Activated T-helper 1 cell treated with Interleukin-2 at 50 U/mL for 16 hours (primary cell): Measurements from ENCODE around the gene CA12.

Experiments used
- DNase-seq: peaks from one replicate; pipeline ENCODE4 v3.0.0-alpha.2; 2020; ENCODE audit warnings: low read depth

Gene CA12

DNA sequence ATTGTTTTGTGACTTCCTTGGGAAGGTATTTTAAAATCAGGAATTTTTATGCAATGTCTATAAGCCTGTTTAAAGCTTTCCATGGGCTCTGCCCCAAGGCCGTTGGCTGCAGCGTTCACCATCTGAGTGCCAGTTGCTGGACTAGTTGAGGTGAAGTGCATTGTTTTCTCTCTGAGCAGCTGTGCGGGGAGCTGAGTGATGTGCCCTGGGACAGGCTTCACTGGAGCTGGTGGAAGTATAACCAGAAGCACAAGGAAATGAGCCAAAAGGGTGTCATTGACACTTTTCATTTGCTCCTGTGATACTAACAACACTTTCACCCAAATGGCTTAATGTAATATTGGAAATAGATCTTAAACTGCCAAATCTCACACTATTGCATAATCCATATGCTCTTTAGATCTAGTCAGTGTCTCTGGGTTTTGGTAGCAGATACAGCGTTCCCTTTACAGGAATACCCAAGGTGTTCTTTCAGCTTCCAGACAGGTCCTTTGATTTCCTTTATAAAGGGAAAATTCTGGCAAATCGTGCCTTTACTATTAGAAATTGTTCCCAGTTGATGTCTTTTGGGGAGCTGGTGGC, 75.1 kb downstream of the CA12 start:
- DNase-seq = no peak

DNA sequence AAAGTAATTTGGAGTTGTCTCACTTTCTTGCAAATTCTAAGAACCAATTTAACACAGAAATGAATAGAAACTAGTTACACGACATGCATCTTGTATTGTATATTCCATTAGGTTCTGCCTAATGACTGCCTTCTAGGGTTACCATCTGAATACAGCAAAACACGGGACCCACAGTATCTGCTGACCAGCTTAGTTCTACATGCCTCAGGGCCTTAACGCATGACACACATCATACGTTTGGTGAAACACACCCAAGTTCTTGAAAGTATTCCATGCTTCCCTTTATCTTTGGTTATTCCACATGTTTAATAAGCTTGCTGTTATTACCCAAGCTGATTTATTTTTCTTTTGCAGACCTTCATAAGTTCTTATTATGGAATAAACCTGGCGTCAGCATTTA, 76.4 kb downstream of the CA12 start:
- no peak for DNase-seq

DNA sequence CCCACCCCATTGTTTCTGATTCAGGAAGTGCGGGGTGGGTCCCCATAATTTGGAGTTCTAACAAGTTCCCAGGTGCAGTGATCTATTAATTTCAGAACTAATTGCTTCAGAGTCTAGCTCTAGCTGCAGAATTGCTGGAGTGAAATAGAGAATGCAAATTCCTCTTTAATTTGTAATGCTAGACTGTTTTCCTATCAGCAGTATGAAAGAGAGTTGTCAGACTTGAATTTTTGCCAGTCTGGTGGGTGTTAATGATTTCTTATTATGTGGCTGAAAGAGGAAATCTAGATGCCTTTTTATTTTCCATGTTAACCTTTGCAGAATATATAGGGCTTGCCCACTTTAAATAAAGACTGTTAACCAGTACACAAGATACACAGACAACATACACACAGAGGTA, 80.6 kb downstream of the CA12 start:
- no peak for DNase-seq

DNA sequence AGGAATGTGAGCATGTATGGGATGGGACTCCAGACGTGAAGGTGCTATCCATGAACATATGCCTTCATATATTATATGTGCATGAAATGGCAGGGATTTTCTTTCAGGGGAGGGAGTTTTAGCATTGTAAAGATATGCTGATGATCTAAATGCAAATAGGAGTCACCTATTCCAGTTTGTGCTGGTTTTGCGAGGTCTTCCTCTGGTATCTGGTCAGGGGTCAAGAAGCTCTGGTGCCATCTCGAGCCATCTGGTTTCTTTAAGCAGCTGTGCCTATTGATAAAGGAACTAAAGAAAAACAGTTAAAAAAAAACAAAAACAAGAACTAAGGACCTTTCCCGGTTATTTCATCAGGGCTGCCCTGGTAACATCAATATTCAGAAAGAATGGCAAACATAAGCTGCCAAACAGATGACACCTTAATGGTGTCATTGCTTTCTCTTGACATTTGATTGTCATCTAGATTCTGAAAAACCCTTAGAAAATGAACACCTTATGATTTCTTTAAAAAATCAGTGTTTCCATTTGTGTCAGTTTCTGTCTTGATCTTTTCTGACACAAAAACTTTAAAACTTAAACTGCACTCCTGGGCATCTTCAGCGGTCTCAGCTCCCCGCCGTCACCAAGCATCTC, 81.6 kb downstream of the CA12 start:
- no peak for DNase-seq

DNA sequence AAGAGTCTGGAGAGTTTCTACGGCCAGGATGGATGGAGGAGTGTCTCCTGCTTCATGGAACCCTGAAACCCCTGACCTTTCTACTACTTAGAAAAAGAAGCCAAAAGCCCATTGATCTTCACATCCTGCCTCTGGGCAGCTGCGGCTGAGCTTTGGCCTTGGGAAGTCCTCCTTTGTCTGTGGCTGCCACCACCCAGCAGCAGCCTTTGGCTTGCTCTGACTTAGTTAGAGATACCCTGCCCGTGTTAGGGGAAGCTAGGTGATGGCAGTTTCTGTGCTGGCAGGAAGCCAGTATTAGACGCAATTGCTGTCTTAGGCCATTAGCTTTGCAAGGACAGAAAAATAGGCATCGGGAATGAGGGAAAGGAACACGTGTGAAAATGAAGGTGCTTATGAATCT, 85.5 kb downstream of the CA12 start:
- no peak for DNase-seq

DNA sequence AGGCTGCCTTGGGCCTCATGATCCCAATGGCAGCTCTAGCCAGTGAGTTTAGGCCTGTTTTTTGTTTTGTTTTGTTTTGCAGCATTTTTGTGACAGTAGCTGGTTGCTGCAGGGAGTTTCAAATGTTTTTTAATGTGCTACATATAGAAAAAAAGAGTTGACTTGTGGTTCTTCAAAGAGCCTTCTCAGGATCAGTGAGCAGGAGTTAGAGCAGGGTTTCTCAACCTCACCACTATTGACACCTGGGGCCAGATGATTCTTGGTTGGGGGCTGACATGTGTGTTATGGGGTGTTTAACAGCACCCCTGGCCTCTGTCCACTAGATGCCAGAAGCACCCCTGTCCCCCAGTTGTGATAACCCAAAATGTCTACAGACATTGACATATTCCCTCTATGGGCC, 86.3 kb downstream of the CA12 start:
- no peak for DNase-seq

DNA sequence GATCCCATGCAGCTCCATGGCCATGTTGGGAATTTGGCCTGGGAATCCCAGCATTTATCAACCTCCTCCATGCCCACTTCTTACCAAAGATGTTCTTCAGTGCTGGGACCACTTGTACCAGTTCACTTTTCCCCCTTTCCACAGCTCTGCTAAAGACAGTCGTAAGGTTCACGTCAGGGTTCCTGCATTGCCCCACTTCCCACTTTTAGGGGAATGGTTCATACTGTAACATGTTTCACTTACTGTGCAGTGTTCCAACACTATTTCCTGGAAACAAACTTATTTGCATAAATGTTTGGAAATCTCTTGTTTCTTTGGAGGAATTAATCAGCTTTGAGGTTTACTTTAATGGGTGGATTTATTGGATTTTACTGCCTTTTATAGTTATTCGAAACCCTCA, 87.3 kb downstream of the CA12 start:
- DNase-seq = no peak

DNA sequence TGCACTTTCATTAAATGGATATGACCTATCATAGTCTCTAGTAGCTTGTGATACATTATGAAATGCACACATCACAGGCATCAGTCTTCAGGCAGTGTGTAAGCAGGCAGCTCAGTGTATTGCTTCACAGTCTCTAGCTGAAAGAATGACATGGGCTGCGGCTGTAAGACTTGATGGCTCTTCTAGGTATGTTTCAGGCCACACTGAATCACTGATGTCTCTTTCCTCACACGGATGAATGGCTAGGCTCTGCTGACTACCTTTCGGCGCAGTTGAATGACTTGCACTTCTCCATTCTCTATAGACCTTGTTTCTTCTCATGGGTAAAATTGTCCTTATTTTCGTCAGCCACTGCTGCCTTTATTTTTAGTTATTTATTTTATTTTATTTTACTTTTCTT, 88.9 kb downstream of the CA12 start:
- DNase-seq = no peak

DNA sequence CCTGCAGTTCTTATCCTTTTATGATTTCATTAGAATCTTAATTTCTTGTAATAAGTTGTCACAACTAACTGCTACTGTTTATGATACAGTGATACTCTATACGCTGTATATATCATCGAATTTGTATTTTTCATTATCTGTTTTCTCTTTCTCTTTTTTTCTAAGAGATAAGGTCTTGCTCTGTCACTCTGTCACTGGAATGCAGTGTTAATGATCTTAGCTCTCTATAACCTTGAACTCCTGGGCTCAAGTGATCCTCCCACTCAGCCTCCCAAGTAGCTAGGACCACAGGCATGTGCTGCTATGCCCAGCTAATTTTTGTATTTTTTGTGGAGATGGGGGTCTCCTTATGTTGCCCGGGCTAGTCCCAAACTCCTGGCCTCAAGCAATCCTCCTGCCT, 89.4 kb downstream of the CA12 start:
- DNase-seq = no peak

DNA sequence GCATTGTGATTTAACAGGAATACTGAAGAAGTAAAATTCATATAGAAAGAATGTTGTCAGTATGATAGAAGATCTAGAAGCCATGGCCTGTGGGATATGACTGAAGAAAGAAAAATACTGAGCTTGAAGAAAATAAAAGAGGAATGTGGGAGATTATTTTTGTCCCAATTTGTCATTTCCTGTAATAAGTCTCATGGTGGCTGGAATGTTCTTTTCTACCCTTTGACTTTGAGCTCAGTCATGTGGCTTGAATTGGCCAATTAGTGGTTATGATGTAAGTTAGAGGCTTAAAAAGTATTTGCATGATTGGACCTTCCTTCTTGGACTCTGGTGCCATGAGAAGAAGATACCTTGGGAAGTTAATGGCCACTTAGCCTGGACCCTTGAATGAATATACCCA, 90.1 kb downstream of the CA12 start:
- no peak for DNase-seq

DNA sequence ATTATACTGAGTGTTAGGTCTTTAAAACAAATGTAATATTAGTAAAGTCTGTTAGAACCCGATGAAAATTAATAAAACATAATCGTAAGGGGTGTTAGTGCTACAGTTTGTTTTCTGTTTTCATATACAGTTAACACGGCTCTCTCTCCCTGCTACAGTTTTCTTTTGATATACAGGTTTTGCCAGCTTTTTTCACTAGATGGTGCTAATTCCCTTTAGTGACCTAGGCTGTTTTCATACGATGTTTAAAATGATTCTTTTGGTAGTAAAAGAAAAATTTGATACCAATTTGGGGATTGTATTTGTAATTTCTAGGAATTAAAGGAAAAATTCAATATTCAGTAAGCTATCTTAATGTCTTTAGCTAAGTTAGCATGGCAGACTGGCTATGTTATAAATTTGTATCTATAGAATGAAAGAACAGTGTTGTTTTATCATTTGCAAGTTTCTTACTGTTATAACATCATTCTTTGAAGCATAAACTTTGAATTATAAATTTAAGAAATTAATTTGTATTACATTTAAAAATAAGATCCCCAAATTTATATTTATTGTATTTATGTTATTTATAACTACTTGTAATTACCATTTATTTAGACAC, 92.8 kb downstream of the CA12 start:
- DNase-seq = no peak

DNA sequence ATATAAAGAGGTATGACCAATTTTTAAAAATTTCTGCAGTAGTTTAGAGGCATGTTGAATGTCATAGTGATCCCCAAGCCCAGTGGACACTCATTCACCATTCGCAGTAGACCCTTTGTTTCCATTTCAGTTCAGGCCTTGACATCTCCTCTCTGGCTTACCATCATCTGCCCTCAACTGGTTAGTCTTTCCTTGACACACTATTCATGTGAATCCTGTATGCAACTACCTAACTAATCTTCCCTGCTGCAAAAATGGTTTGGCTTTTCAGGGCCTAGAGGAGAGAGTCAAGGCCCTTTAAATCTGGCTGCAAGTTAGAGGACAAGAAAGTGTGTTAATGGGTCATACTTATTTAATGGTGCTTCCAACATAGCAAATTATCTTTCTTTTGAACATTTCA, 93.3 kb downstream of the CA12 start:
- DNase-seq = no peak

DNA sequence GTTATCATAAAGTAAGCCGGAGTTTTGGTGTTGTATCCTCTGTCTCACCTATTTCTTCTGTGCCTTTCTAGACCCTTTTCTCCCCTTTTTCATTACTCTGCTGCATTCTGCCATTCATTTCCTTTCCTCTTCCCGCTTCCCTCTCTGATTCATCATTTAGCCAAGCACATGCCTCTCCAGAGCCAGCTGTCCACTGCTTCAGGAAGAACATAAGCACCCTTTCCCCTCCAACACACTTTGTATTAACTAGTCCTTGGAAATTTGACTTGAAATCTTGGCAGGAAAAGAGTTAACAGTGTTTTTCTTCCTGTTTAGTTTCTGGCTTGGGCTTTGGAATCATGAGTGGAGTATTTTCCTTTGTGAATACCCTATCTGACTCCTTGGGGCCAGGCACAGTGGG, 94.5 kb downstream of the CA12 start:
- DNase-seq = no peak

DNA sequence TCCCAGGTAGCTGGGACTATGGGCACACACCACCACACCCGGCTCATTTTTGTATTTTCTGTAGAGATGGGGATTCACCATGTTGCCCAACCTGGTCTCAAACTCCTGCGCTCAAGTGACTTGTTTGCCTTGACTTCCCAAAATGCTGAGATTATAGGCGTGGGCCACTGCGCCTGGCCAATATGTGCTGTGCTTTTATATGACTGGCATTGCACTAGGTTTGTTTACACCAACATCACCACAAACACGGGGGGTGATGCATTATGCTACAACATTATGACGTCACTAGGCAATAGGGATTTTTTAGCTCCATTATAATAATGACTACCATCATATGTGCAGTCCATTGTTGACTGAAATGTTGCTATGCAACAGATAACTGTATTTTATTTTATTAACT, 97.3 kb downstream of the CA12 start:
- DNase-seq = no peak

DNA sequence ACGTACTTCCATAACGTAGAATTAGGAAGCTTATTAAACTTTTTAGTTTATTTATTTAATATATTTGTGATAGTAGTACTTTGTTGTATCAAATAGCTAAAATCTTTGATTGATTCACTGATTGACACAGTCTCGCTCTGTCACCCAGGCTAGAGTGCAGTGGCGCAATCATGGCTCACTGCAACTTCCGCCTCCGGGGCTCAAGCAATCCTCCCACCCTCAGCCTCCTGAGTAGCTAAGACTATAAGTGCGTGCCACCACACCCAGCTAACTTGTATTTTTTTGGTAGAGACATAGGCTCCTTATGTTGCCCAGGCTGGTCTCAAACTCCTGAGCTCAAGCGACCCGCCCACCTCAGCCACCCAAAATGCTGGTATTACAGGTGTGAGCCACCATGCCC, 98.5 kb downstream of the CA12 start:
- no peak for DNase-seq

DNA sequence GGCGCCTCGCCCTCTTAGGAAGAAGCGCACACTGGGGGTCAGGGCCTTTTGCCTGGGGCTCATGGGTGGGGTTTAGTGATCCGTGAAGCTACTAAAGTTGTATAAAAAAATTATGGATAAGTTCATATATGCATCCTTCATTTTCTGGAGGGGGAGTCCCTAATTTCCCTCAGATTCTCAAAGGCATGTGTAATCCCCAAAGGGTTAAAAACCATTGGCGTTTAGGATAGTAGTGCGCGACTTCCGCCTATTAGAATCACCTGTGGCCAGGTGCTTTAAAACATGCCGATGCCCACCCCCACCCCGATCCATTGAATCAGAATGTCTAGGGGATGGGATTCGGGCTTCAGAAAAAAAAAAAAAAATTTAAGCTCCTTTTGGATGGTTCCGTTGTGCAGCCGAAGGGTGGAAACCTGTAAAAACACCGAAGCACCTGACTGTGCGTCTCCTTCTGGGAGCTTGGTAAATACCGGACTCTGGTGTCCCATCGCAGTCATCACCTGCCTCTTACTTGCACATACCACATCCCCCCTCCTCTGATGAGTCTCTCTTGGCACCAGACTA, 103.7 kb downstream of the CA12 start:
- DNase-seq = no peak

DNA sequence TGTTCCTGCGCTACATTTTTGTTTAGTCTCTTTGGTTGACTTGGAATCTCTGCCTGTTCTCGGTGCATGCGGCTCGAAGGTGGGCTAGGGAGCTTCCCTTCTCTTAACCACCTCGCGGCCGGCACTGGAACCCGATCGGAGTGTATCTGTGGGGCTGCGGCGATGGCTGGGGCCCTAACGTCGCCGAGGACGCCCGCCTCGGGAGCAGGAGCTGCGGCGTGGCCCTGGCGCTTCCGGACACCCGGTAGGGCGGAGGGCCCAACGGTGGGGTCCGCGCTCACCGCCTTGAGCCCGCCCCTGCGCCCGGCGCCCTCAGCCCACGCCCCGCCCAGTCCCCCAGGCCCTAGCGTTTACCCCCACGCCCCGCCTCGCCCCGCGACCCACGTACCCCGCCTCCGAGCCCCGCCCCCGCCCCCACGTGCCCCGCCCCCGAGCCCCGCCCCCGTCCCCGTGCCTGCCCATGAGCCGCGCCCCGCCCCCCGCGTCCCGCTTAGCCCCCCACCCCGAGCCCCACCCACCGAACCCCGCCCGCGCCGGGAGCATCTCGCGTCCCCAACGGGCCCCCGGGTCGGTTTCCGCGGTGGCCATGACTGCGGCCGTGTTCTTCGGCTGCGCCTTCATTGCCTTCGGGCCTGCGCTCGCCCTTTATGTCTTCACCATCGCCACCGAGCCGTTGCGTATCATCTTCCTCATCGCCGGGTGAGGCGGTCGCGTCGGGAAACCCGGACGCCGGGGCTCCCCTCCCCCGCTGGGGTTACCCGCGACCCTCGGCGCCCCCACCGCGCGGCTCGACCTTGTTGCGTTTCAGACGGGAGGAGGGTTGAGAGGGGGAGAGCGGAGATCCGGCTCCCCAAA, 104.4 kb downstream of the CA12 start, which contains the start of gene APH1B:
Gene APH1B (plus strand): TSS at position 568 of the 855 bp plus-strand sequence. CDS start 19 bp downstream, at position 587.
- DNase-seq = peak; percentile 74

DNA sequence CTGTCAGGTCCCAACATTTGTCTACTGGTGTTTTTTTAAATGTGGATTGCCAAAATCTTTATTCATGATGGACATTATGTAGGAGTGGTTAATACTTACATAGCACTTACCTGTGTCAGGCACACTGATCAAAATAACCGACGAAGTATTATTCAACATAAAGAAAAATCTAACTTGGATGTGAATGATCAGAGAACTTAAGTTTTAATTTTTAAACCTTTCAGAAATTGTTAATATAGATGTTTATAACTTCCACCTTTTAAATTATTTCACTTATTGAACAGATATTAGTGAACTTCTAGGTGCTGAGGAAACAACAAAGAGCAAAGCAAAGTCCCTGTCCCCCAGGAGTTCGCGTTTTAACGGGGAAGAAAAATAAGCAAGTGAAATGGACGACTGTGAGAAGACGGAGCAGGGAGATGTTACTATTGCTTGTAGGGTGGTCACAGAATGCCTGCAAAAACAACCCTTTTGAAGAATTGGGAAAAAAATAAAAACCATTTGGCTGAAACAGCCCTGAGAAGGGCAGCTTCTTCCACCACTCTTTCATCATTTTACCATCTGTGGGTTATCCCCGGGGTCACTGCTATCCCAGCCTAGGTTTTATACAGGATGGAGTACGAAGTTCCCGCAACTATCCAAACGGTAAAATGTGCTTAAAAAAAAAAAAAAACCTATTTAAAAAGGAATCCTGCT, 105.2 kb downstream of the CA12 start:
- no peak for DNase-seq

DNA sequence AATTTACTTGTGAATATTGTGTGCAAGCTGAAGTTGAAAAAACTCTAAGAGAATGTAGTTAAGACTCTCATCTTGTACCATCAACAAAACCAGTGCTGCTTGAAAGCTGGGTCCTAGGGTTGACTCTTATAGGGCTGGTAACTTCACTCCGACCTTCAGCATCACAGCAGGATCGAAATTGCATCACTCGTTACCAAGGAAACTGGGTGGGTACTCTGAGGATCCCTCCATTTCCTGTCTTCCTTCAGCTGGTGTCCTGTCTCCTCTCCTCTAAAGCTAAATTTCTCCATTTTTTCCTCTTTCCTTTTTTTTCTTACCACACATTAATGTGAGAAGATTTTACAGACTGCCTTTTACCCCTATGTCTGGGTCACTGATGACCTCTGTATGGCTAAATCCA, 107.2 kb downstream of the CA12 start:
- no peak for DNase-seq
